KG1 (cell line): ENCODE data around the gene PDCD2.
A peak's percentile ranks its signal among the peaks of the same experiment; 100 is the strongest.
"Not testable (repeated sequence)": the region's sequence is repeated elsewhere in the genome, so short reads cannot be mapped to it uniquely, and the experiment has no call there.

Source experiments
- DNase-seq: peaks from one replicate; lab custom pipeline; 2025; lab: John Stamatoyannopoulos, UW

PDCD2 gene

GRCh38 chr6:170552765-170553533 is 31.5 kb downstream of the PDCD2 start, which contains the start of gene PSMB1:
TSS of gene PSMB1 (minus strand) at chr6:170553307. CDS start at chr6:170553242, 65 bp downstream.
- peak; percentile 80 for DNase-seq

- DNase-seq = no peak
Observed at GRCh38 chr6:170545405-170545804, 39.0 kb downstream of the PDCD2 start.

- no peak for DNase-seq
Observed at GRCh38 chr6:170542031-170542719, 42.3 kb downstream of the PDCD2 start.

- DNase-seq = no peak
Observed at GRCh38 chr6:170537329-170537728, 47.1 kb downstream of the PDCD2 start.

GRCh38 chr6:170536671-170537070 is 47.8 kb downstream of the PDCD2 start:
- no peak for DNase-seq

- no peak for DNase-seq
Observed at GRCh38 chr6:170535004-170535403, 49.4 kb downstream of the PDCD2 start.

- DNase-seq = no peak
Observed at GRCh38 chr6:170533792-170534191, 50.6 kb downstream of the PDCD2 start.

- no peak for DNase-seq
Observed at GRCh38 chr6:170532867-170533488, 51.5 kb downstream of the PDCD2 start.

- DNase-seq = peak; percentile 72
Observed at GRCh38 chr6:170529839-170530469, 54.5 kb downstream of the PDCD2 start.

- not testable (repeated sequence) for DNase-seq
Observed at GRCh38 chr6:170527995-170528394, 56.4 kb downstream of the PDCD2 start.

- no peak for DNase-seq
Observed at GRCh38 chr6:170525795-170526194, 58.6 kb downstream of the PDCD2 start.
